ENCODE results near the gene TIAM1. TPM values are rescaled to one million over a fixed set of nuclear protein-coding genes. Genes with fewer than 3 reads are reported as not detected.

The TIAM1 gene
- total RNA-seq, 1 experiment from 2014 or later: 28.7 TPM

- TF ChIP-seq E2F5 (CRISPR knock-in tag; IDR thresholded peaks at IDR 0.05) (no peak), FOXP4 (CRISPR knock-in tag; IDR thresholded peaks at IDR 0.05) (no peak), FOXJ3 (CRISPR knock-in tag; IDR thresholded peaks at IDR 0.05; ENCODE audit: borderline replicate concordance) (no peak)
These were observed 182.9 kb downstream of the TIAM1 start (continued) for GRCh38 chr21:31161157-31161556.

GRCh38 chr21:31159808-31160207 is 184.3 kb downstream of the TIAM1 start:
- TF ChIP-seq NR3C1 (CRISPR knock-in tag; conservative IDR thresholded peaks at IDR 0.05; ENCODE audit: low read depth): no peak
- TF ChIP-seq ZNF317 (CRISPR knock-in tag; IDR thresholded peaks at IDR 0.05; ENCODE audit: borderline replicate concordance, low read depth): no peak
- TF ChIP-seq JAZF1 (CRISPR knock-in tag; IDR thresholded peaks at IDR 0.05): no peak
- no peak for TF ChIP-seq CDX4 (CRISPR knock-in tag; IDR thresholded peaks at IDR 0.05; ENCODE audit: borderline replicate concordance)
- TF ChIP-seq PRDM15 (CRISPR knock-in tag; IDR thresholded peaks at IDR 0.05): no peak
- no peak for TF ChIP-seq ZNF263 (CRISPR knock-in tag; IDR thresholded peaks at IDR 0.05; ENCODE audit: low read depth)
- TF ChIP-seq JUN (CRISPR knock-in tag; IDR thresholded peaks at IDR 0.05): no peak
- TF ChIP-seq MXD4 (CRISPR knock-in tag; IDR thresholded peaks at IDR 0.05; ENCODE audit: borderline replicate concordance): no peak
- TF ChIP-seq NFATC4 (CRISPR knock-in tag; IDR thresholded peaks at IDR 0.05): no peak
- no peak for TF ChIP-seq STAT6 (CRISPR knock-in tag; conservative IDR thresholded peaks at IDR 0.05; ENCODE audit: low read depth)
- no peak for TF ChIP-seq CBFB (CRISPR knock-in tag; IDR thresholded peaks at IDR 0.05; ENCODE audit: low read depth)
- no peak for TF ChIP-seq ZMAT4 (CRISPR knock-in tag; IDR thresholded peaks at IDR 0.05)
- TF ChIP-seq HMGXB4 (CRISPR knock-in tag; IDR thresholded peaks at IDR 0.05): no peak
- TF ChIP-seq GABPB1 (CRISPR knock-in tag; IDR thresholded peaks at IDR 0.05): no peak
- Mint-ChIP-seq H3K36me3 (peaks cover 35% of the 10 kb centered on the region), H3K27ac (peak overlapping the region; percentile 97), H3K9me3 (peaks cover 26% of the 10 kb centered on the region), H3K4me1 (peaks cover 53% of the 10 kb centered on the region), H3K27me3 (ENCODE audit: low read depth) (no peaks in the 10 kb centered on the region), H3K4me3 (peak overlapping the region; percentile 74)
- DNase-seq (ENCODE audit: low spot score) (no peak), ATAC-seq (no peak)
- ChIA-PET POLR2A (no interaction called here), CTCF (no interaction called here)

All from WTC11 (cell line).